Non-pigmented ciliary epithelial cell (primary cell): ENCODE measurements around the gene HOXB3.

ENCODE experiments used
- DNase-seq: peaks from one replicate; pipeline ENCODE4 v3.0.0-alpha.2; 2010; ENCODE audit warnings: low read depth

The HOXB3 gene

DNA sequence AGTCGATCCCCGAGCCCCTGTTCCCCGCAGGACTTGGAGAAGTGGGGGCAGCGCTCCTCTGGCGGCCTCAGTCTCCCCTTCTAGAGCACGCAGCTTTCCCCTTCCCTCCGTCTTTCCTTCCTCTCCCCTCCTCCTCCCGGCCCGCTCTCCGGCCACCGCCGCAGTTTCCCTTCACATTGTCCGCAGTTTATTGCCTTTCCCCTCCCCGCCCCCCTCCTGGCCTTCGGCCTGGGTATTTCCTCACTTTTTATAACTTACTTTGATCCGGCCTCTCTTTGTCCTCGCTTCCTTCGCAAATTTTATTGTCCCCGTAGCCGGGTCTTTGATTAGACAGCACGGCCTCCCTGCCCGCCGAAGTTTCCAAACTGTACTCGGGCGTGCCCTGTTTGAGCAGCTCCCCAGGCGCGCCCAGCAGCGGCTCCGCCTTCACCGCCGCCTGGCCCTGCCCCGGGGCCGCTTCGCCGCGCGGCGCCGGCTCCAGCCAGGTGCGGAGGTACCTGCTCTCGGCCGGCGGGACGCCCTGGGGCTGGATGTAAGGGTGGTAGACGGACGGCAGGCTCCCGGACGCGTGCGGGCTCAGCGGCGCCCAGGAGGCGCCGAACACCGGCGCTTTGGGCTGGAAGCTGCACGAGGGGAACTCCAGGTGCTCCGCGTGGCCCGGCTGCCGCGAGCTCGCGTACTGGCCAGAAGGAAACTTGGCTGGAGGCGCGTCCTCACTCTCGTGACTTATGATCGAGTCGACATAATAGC, 35.6 kb upstream of the HOXB3 start:
- DNase-seq: no peak

DNA sequence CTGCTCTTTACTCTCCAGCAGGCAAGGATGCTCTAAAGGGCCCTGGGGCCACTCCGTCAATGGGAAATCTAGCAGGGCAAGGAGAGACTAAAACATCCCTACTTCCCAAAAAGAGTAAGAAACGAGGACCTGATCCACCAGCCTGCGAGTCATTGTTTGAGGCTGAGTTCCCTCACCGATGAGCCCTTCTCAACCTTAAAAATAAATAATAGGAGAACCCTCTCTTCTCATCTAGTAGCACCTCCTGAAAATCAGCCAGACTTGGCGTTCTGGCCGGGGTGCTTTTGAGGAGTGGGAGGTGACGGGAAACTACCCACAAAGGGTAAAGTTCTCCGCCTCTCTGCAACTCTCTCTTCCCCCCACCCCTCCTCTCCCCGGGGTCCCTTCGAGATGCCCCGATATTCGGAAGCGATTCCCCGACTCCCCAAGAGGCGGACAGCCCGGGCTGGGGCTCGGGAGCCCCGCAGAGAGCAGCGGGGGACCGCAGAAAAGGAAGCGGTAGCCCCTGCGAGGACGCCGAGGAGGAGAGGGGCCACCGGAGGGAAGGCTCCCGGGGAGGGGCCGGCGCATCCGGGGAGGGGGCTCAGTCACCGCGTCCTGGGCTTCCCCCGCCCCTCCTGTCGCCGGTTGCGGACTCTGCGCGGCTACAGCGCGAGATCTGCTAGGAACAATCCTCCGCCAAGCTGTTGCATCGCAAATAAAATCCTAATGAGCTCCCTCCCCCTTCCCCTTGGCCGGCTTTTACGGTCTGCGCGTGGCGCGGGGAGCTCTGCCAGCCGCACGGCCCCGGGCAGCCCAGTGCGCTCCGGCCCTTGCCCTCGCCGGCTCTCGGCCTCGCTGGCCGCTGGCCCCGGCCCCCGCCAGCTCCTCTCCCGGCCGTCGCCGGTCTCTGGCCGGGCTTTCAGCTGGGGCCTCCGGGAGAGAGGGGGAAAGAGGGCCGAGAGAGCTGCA, 34.8 kb upstream of the HOXB3 start:
- no peak for DNase-seq

GRCh38 chr17:48624118-48624517, 34.1 kb upstream of the HOXB3 start:
- DNase-seq: no peak

DNA sequence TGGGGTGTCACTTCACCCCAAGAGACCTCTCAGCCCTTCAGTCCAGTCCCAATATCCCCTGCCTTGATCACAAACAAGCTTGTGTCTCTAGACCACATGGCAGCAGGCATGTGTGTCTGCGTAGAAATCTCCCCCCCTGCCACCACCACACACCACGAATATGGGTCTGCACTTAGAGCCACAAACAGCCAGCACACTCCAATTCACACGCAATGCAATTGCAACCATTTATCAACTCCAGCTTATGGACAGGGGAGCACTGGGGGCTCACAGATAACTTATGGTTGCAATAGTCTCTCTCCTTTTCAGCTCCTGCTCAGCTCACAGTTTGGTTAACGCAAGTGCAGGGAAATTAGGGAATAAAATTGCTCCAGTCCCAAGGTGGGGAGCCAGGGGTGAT, 33.5 kb upstream of the HOXB3 start:
- DNase-seq: no peak

GRCh38 chr17:48622857-48623256, 32.8 kb upstream of the HOXB3 start:
- DNase-seq: no peak

DNA sequence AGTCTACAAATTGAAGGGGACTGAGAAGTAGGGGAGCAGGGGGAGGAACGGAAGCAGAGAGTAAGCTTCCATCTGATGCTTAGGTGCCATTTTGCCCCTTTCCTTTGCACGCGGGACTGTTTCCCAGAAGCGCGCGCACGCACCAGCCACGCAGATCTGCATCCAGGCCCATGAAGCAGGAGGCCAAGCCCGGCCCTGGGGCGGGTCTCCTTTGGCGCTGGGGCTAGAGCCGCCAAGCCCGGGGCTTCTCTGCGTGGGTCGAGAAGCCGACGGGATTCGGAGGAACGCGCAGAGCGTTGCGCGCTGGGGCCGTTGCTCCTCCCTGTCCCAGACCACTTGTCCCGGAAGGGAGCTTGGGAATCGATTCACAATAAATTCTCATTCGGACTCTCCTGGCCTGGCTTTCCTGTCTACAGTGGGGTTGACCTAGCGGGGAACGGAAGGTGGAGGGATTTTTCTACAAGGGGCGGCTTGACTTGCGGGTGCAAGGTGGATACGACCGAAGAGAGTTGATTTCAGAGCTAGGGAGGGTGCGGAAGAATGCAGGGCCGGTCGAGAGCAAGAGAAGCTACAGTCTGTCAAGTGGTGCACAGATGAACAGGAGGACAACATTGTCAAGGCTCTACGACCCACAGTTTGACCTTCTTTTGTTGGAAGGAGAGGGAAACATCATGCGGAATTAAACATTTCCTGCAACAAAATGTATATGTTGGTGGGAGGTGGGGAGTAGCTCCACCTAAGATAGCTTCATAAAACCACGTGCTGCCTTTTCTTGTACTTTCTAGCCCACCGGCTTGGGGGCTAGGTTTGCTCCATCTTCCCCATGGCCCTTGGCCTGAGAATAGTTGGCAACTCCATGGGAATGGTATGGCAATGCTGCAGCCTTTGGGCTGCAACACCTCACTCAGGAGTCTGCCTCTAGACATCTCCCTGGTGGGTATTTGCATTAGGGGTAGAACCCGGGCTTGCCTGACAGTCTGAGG, 31.7 kb upstream of the HOXB3 start:
- no peak for DNase-seq

DNA sequence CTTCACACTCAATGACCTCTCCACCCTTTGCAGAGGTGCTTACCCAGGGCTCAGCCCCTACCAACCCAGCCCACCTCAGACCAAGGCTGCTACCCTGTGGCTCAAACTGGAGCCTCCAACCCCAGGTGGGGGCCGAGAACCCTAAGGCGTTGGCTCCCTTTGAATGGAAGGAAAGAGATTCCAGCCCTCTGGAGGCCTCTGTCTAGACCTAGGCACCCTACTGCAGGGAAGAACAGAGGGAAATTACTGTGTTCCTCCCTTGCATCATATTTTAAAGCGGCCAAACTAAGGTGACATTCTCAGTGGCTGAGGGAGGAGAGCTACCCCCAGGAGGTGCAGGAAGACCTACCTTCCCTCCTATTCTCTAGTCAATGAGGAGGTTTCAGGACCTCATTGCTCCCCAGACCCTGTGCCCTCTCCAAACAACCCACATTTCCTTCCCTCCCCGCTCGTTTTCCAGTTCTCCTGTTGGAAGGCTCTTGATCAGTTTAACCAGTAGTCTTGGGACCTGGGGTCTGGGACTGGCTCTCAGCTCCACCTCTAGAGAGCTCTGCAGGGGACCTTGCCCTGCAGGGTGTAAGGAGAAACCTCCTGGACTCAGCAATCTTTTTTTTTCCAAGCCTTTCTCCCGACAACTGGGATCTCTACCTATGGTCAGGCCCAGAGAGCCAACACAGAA, 30.6 kb upstream of the HOXB3 start:
- DNase-seq: no peak

DNA sequence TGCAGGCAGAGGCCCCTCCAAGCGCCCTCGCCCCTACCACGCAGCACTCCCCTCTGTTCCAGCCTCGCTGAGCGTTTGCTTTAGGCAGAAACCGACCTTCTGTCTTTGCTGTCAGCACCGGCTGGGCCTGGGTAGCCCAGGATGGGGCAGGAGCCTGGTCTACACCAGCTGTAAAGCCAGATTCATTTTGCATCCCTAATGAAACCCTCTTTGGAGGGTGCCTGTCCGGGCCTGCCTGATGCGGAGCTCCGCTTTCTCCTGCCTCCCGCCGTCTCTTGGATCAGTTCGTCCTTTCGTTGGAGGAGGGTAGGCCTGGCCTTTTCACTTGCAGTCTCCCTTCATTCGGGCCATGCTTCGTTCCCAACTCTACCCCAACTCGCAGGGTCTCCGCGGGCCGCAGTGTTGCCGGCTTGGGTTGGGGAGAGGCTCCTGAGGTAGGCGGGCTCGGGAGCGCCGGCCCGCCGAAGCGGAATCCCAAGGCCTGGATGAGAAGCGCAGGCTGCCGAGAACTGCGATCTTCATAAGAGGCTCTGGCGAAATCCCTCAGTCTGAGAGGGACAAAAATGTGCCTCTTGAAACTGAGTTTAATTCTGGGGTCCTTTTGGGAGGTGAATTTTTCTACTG, 29.9 kb upstream of the HOXB3 start:
- DNase-seq: no peak

- peak; percentile 26 for DNase-seq
Measured at GRCh38 chr17:48618256-48618896, 28.3 kb upstream of the HOXB3 start.

- DNase-seq: no peak
Measured at GRCh38 chr17:48617471-48618255, 27.6 kb upstream of the HOXB3 start.

- no peak for DNase-seq
Measured at GRCh38 chr17:48616717-48617470, 26.9 kb upstream of the HOXB3 start.

DNA sequence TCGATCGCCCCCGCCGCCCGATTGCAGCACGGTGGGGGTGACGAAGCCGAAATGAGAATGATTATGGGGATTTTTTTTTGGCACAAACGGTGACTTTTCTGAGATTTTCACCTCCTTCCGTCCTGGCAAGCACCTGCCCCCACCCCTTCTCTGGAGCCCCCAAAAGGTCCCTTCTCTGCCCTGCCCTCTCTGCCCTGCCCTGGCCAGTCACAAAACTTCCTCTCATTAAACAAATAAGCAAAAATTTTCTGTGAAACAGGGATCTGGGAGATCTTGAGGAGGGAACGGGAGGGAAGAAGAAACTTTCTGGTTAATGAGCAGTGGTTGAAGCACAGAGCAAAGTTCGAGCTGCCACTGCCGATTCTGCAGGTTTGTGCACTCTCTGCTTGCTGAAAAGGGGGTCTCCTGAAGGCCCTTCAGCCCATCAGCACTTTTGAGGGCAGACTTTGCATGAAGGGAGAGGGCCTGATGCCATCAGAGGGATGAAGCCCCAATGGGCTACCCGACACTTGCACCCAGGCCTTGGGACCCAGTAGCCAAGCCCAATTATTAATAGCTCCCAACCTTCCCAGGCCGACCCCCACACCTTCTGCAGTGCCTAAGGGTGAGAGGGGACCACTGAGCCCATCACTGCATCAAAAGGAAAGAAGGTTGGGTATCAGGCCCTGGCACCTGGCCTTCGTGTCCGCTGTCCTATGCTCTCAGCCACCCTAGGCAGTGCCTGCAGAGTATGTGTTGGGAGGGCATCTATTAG, 26.1 kb upstream of the HOXB3 start:
- DNase-seq: no peak

DNA sequence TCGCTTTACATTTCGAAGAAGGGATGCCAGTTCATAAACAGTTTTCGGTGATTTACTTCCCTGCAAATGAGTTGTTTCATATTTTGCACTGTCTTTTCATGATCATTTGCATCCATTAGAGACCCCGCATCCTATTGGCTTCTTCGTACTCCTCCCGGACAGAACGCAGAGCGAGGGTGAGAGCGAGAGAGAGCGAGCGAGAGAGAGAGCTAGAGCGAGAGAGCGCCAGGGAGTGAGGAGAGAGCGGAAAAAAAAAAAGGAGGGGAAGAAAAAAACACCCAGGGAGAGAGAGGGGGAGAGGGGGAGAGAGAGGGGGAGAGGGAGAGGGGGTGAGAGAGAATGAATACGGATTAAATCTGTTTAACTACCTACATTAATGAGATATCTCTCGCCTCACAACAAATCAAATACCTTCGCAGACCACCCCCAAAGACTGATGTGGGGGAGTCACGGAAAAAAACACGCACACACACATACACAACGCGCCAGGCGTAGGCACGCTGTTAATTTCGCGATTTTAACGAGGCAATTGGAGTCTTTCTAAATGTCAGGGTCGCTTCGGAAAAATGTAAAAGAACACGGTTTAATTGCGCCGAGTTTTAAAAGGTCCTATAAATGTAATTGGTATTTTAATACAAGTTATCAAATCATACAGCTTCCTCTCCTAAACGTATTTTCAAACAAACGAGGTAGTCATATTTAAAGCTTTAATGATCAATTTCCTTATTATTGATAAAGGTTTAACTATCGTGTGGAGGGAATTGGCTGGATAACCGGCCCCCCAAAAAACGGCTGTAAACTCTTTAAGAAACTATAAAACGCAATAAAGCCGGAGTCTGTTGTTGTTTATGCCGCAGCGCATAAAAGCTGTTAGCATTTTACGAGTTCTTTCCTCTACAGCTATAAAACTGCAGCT, 25.3 kb upstream of the HOXB3 start, which contains the start of gene HOXB8:
Gene HOXB8 (minus strand): TSS at position 246 of the 916 bp plus-strand sequence. CDS start 588 bp downstream, outside the sequence.
- no peak for DNase-seq

- DNase-seq: no peak
Measured at GRCh38 chr17:48613862-48614694, 24.0 kb upstream of the HOXB3 start.

- no peak for DNase-seq
Measured at GRCh38 chr17:48612854-48613691, 23.0 kb upstream of the HOXB3 start.
